Natural killer cell (primary cell): ENCODE measurements around the gene DUOXA1. TPM values are rescaled to one million over a fixed set of nuclear protein-coding genes. Genes with fewer than 3 reads are reported as not detected.

Source experiments
- ATAC-seq, 3 donors: fragments of 150-1000 bp in 2 of 3; fragments of 200-7000 bp in 1 of 3; cut with Tn5 transposase; 1 replicate in 1 of 3; 2 replicates in 2 of 3; pipeline ENCODE4 v1.10.0; 2021; ENCODE audit warnings: mild to moderate bottlenecking in 2 of 3, moderate library complexity in 2 of 3
- DNase-seq, 2 donors: peaks; one replicate each; pipeline versions ENCODE4 v3.0.0 to v3.0.0-alpha.2; 2013 to 2021; ENCODE audit warnings: mixed read lengths in 1 of 2
- H3K27ac ChIP-seq: one replicate; pipeline ENCODE4 v1.5.1; 2013; ENCODE audit warnings: mild to moderate bottlenecking, low read length
- H3K27me3 ChIP-seq: one replicate; pipeline ENCODE4 v1.6.1; 2013; ENCODE audit warnings: low read length; ENCODE audit not compliant: control insufficient read depth, insufficient read depth
- H3K36me3 ChIP-seq: one replicate; pipeline ENCODE4 v1.6.1; 2013; ENCODE audit warnings: low read length; ENCODE audit not compliant: control insufficient read depth, insufficient read depth
- H3K4me1 ChIP-seq: one replicate; pipeline ENCODE4 v1.6.1; 2013; ENCODE audit warnings: low read length; ENCODE audit not compliant: control insufficient read depth, insufficient read depth
- H3K4me3 ChIP-seq: one replicate; pipeline ENCODE4 v1.5.1; 2013; ENCODE audit warnings: low read length
- H3K9me3 ChIP-seq: one replicate; pipeline ENCODE4 v1.6.1; 2013; ENCODE audit warnings: low read length; ENCODE audit not compliant: control insufficient read depth, insufficient read depth
- H3K27ac Mint-ChIP-seq, 2 donors: one replicate each; pipeline ENCODE4 v1.8.0; 2022; ENCODE audit warnings: mild to moderate bottlenecking in 2 of 2, mixed read lengths in 2 of 2, moderate library complexity in 1 of 2
- H3K27me3 Mint-ChIP-seq, 2 donors: one replicate each; pipeline ENCODE4 v1.8.0; 2022; ENCODE audit warnings: low read depth in 2 of 2, mixed read lengths in 2 of 2
- H3K36me3 Mint-ChIP-seq: one replicate; pipeline ENCODE4 v1.8.0; 2022; ENCODE audit warnings: mixed read lengths
- H3K4me1 Mint-ChIP-seq, 2 donors: one replicate each; pipeline ENCODE4 v1.8.0; 2022; ENCODE audit warnings: mixed read lengths in 2 of 2
- H3K4me3 Mint-ChIP-seq: one replicate; pipeline ENCODE4 v1.8.0; 2022; ENCODE audit warnings: mild to moderate bottlenecking, moderate library complexity, mixed read lengths
- H3K9me3 Mint-ChIP-seq, 2 donors: one replicate each; pipeline ENCODE4 v1.8.0; 2022; ENCODE audit warnings: mixed read lengths in 2 of 2
- WGBS: methylation state at CpG from one replicate; pipeline ENCODE4 v1.1.7; 2013; ENCODE audit warnings: missing lambda C conversion rate; ENCODE audit not compliant: insufficient coverage; 5-methylcytosine and 5-hydroxymethylcytosine counted together
- intact Hi-C: fragments of 100-400 bp; cut with micrococcal nuclease; formaldehyde crosslinking; loops from one replicate; pipeline ENCODE4 v1.14.2; 2022
- total RNA-seq, 4 donors: library from RNA; stranded (reverse); fragments of 120-200 nt in 1 of 4; gene quantifications; one replicate each; pipeline versions ENCODE4 v1.2.3 to v1.2.4, GENCODE V29; 2013 to 2022
- TF ChIP-seq, protein P1 (sequence below): fragments of 200-600 bp; IDR thresholded peaks from one replicate; pipeline ENCODE4 v1.8.0; 2022; ENCODE audit warnings: antibody characterized with exemption

DUOXA1 gene
- total RNA-seq, 3 donors from 2014 or later (not counting 1 experiment from before 2014, with no cell fraction given) = 0.39 to 0.40 TPM; not detected in 1

DNA sequence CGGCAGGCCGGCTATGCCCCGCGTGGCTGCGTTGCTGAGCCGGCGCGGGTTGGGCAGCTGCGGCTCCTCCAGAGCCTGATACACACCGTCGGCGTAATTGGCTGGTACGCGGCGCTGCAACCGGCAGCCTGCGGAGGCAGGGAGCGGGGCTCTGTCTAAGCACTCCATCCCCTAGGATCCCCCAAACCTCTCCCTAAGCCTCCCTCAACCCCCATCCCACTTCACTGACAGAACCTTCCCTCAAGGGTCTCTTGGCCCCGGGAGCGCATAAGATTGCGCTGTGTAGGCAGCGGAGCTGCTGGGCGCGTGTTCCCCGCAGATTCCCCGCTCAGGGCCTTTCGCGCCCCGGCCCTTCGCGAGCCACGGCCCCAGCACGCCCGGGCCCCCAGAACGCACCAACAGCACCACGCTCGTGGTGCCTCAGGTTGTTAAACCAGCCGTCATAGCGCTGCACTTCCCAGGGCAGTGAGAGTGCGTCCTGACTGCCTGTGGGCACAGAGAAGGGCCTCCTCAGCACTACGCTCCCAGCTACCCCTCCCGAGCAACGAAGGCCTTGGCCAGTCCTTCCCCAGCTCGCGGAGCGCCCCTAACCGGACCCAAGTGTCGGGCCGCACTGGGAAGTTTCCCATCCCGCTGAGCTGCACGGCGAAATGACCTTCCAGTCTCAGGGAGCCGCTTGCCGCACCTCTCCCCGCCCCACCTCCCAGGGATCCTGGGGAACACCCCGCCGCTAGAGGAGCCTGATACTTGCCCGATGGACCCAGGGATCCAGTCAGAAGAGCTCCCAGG is 16.9 kb downstream of the DUOXA1 start:
- ATAC-seq = no peak
- Histone ChIP-seq H3K4me1 (peaks cover 27% of the 10 kb centered on the region), H3K4me3 (no peak overlapping the region), H3K27me3 (peaks cover 64% of the 10 kb centered on the region), H3K27ac (no peak overlapping the region), H3K9me3 (no peaks in the 10 kb centered on the region), H3K36me3 (no peaks in the 10 kb centered on the region)
- TF ChIP-seq, protein P1, sequence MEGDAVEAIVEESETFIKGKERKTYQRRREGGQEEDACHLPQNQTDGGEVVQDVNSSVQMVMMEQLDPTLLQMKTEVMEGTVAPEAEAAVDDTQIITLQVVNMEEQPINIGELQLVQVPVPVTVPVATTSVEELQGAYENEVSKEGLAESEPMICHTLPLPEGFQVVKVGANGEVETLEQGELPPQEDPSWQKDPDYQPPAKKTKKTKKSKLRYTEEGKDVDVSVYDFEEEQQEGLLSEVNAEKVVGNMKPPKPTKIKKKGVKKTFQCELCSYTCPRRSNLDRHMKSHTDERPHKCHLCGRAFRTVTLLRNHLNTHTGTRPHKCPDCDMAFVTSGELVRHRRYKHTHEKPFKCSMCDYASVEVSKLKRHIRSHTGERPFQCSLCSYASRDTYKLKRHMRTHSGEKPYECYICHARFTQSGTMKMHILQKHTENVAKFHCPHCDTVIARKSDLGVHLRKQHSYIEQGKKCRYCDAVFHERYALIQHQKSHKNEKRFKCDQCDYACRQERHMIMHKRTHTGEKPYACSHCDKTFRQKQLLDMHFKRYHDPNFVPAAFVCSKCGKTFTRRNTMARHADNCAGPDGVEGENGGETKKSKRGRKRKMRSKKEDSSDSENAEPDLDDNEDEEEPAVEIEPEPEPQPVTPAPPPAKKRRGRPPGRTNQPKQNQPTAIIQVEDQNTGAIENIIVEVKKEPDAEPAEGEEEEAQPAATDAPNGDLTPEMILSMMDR = no peak
- Mint-ChIP-seq H3K4me3 (no peak overlapping the region), H3K27ac (no peak overlapping the region), H3K27me3 (peaks cover 76 to 77% of the 10 kb centered on the region in 2 donors), H3K4me1 (peaks cover 8 to 22% of the 10 kb centered on the region in 2 donors), H3K9me3 (no peaks in the 10 kb centered on the region), H3K36me3 (no peaks in the 10 kb centered on the region)
- WGBS = 4% methylated on average over 57 of the region's 58 CpGs
- intact Hi-C loops = no loop called here
- DNase-seq = no peak

DNA sequence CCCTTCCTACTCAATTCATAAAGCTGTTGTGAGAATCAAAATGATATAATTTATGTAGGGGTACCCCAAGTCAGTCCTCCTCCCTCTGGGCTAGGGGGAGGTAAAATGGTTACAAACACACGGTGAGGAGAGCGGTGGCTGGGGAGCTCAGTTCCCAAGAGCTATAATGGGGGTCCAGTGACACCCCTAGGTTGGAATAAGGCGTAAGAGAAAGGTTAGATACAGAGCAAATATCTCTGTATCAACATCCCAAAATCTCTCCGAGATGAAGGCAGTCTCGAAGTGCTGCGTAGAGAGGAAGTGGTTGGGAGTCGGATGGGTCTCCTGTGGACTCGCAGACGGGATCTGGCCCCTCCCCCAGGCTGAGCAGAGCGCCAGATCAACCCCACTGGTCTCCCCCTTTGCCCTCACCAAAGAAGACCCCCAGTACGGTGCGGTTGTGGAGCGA is 17.5 kb downstream of the DUOXA1 start:
- 5% methylated on average over 11 of the region's 13 CpGs for WGBS
- Mint-ChIP-seq H3K9me3 (no peaks in the 10 kb centered on the region), H3K36me3 (no peaks in the 10 kb centered on the region), H3K4me3 (no peak overlapping the region), H3K27ac (no peak overlapping the region), H3K27me3 (peaks cover 70 to 73% of the 10 kb centered on the region in 2 donors), H3K4me1 (peaks cover 1 to 16% of the 10 kb centered on the region in 2 donors)
- no peak overlapping the region for H3K4me3 ChIP-seq
- TF ChIP-seq, protein P1 = no peak
- peaks cover 58% of the 10 kb centered on the region for H3K27me3 ChIP-seq
- peaks cover 21% of the 10 kb centered on the region for H3K4me1 ChIP-seq
- DNase-seq = no peak
- no peak overlapping the region for H3K27ac ChIP-seq
- no peaks in the 10 kb centered on the region for H3K9me3 ChIP-seq
- no peak for ATAC-seq
- H3K36me3 ChIP-seq = no peaks in the 10 kb centered on the region
- intact Hi-C loops = no loop called here

DNA sequence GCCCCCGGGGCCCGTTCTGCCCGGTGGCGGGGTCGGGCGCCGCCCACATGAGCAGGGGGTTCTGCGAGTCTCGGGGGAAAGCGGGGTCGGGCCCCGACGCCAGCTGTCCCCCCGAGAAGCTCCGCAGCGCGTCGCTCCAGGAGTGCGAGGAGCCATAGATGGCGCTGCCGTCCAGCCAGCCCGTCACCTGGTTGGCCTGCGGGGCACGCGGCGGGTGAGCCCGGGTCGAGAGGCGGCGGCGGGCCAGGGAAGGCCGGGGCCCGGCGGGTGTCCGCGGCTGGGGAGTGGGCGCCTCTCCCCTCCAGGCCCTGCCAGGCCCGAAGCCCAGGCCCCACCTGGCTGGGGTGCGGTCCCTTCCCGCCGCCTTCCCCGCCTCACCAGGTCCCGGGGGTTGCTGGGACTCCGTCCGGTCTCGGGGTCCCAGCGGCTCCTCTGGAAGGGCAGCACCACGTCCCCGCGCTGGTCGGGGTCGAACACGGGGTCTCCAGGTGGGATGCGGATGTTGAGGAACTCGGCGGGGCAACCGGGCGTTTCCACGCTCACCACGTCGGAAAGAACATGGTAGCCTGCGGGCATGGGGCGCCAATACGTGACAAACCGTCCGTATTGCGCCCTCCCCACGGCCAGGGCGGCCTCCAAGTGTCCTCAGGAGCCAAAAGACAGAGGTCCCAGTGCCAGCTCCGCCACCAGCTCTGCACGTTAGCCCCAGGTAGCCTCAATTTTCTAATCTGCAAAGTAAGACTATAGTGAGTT is 18.1 kb downstream of the DUOXA1 start:
- Mint-ChIP-seq H3K4me3 (no peak overlapping the region), H3K9me3 (no peaks in the 10 kb centered on the region), H3K27me3 (peaks cover 66 to 72% of the 10 kb centered on the region in 2 donors), H3K36me3 (no peaks in the 10 kb centered on the region), H3K27ac (no peak overlapping the region), H3K4me1 (peaks cover 0 to 13% of the 10 kb centered on the region in 2 donors)
- H3K27me3 ChIP-seq = peaks cover 52% of the 10 kb centered on the region
- H3K4me3 ChIP-seq = no peak overlapping the region
- whole genome bisulfite sequencing = 14% methylated on average over 71 of the region's 71 CpGs
- H3K4me1 ChIP-seq = peaks cover 15% of the 10 kb centered on the region
- ATAC-seq (no peak), DNase-seq (no peak)
- H3K27ac ChIP-seq = no peak overlapping the region
- no peaks in the 10 kb centered on the region for H3K9me3 ChIP-seq
- TF ChIP-seq, protein P1 = no peak
- intact Hi-C loops = no loop called here
- H3K36me3 ChIP-seq = no peaks in the 10 kb centered on the region
